Skeletal muscle satellite cell (primary cell): Measurements from ENCODE around the gene GPR143.
"Not testable (repeated sequence)": the region's sequence is repeated elsewhere in the genome, so short reads cannot be mapped to it uniquely, and the experiment has no call there.

Source experiments
- H3K27me3 ChIP-seq: 2 replicates; pipeline ENCODE4 v1.7.0; 2013; ENCODE audit warnings: low read length; ENCODE audit not compliant: control insufficient read depth, insufficient read depth
- H3K36me3 ChIP-seq: 2 replicates; pipeline ENCODE4 v1.7.0; 2013; ENCODE audit warnings: mild to moderate bottlenecking, control low read depth, low read length; ENCODE audit not compliant: insufficient read depth
- H3K4me1 ChIP-seq: 2 replicates; pipeline ENCODE4 v1.7.0; 2013; ENCODE audit warnings: low read length; ENCODE audit not compliant: control insufficient read depth, insufficient read depth
- H3K4me2 ChIP-seq: 2 replicates; pipeline ENCODE4 v1.7.0; 2013; ENCODE audit warnings: mild to moderate bottlenecking, low read length
- H3K4me3 ChIP-seq: 2 replicates; pipeline ENCODE4 v1.7.0; 2013; ENCODE audit warnings: low read length
- H3K9ac ChIP-seq: 2 replicates; pipeline ENCODE4 v1.7.0; 2013; ENCODE audit warnings: mild to moderate bottlenecking, low read depth, low read length, moderate library complexity
- H3K9me3 ChIP-seq: replicated peaks from 2 replicates; pipeline ENCODE4 v1.7.0; 2013; ENCODE audit warnings: mild to moderate bottlenecking, control low read depth, low read length

The GPR143 gene

DNA sequence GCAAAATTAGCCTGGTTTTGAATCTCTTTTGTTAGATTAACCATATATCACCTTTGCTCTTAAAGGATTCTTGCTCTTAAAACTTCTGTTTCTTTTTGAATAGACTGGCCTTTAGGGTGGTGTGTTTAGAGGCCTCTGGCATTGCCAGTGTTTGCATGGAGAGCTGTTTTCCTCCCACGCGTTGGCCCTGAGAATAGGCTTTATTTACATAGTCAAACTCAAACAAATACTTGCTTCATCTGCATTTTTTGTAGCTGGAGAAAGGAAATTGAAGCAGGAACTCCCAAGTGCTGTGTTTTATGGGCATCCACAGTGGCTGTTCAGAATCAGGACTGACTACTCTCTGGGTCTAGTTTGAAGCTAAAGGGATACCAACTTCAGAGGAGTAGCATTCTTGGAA is 23.3 kb upstream of the GPR143 start:
- no peaks in the 10 kb centered on the region for H3K4me1 ChIP-seq
- no peak overlapping the region for H3K9ac ChIP-seq
- no peak overlapping the region for H3K4me3 ChIP-seq
- no peaks in the 10 kb centered on the region for H3K36me3 ChIP-seq
- H3K27me3 ChIP-seq: peaks cover 31% of the 10 kb centered on the region
- peaks cover 5% of the 10 kb centered on the region for H3K9me3 ChIP-seq
- H3K4me2 ChIP-seq: no peak overlapping the region

- Histone ChIP-seq H3K4me2 (peak overlapping the region; percentile 66), H3K4me3 (peak overlapping the region; percentile 51), H3K9ac (no peak overlapping the region), H3K9me3 (peaks cover 5% of the 10 kb centered on the region), H3K27me3 (peaks cover 31% of the 10 kb centered on the region), H3K36me3 (no peaks in the 10 kb centered on the region), H3K4me1 (no peaks in the 10 kb centered on the region)
These were observed 21.4 kb upstream of the GPR143 start for GRCh38 chrX:9786798-9787635.

- H3K27me3 ChIP-seq: peaks cover 31% of the 10 kb centered on the region
- H3K9ac ChIP-seq: no peak within 1 kb of the TSS
- H3K4me2 ChIP-seq: peak within 1 kb of the TSS; percentile 66
- H3K9me3 ChIP-seq: peaks cover 5% of the 10 kb centered on the region
- peak within 1 kb of the TSS; percentile 51 for H3K4me3 ChIP-seq
- H3K36me3 ChIP-seq: no peaks in the 10 kb centered on the region
- no peaks in the 10 kb centered on the region for H3K4me1 ChIP-seq
These were observed 20.5 kb upstream of the GPR143 start, which contains the start of gene SHROOM2 for GRCh38 chrX:9785944-9786797. TSS of gene SHROOM2 (plus strand) at chrX:9786429. CDS start at chrX:9786546, 117 bp downstream.

DNA sequence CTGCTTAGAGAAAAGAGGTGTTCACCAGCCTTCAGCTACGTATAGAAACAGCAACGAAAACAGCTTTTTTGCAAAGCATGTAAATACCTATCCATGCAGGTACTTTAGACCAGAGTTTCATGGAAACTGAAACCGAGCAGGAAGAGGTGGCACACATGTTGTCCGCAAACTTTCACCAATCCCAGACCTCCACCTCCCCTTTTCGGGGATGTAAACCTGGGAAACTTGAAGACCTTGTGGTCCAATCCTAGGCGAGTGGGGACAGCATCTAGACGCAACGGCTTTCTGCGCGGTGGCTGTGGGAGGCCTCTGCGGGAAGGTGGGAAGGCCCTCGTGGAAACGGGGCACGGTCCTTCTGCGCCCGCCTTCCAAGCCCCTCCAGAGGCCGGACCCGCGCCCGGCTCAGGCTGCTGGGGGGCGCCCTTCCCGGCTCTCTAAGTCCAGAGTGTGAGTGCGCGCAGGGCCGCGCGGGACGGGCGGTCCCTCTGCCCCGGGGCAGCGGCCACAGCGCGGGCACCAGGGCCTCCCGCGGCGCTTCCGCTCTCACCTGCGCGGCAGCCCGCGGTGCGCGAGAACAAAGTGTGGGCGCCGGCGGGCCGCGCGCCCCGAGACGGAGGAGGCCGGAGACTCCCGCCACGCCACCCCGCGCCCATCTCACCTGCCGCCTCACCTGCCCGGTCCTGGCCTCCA is 19.8 kb upstream of the GPR143 start:
- Histone ChIP-seq H3K36me3 (no peaks in the 10 kb centered on the region), H3K9me3 (peaks cover 5% of the 10 kb centered on the region), H3K4me2 (peak overlapping the region; percentile 11), H3K4me1 (no peaks in the 10 kb centered on the region), H3K9ac (no peak overlapping the region), H3K27me3 (peaks cover 31% of the 10 kb centered on the region), H3K4me3 (no peak overlapping the region)

GRCh38 chrX:9784332-9784731 is 18.7 kb upstream of the GPR143 start:
- Histone ChIP-seq H3K27me3 (peaks cover 31% of the 10 kb centered on the region), H3K9me3 (peaks cover 5% of the 10 kb centered on the region), H3K36me3 (no peaks in the 10 kb centered on the region)

GRCh38 chrX:9781941-9782340 is 16.3 kb upstream of the GPR143 start:
- Histone ChIP-seq H3K9me3 (peaks cover 5% of the 10 kb centered on the region), H3K27me3 (peaks cover 13% of the 10 kb centered on the region), H3K36me3 (no peaks in the 10 kb centered on the region), H3K4me2 (no peak overlapping the region), H3K9ac (no peak overlapping the region), H3K4me3 (no peak overlapping the region), H3K4me1 (no peaks in the 10 kb centered on the region)

More at GRCh38 chrX:9784332-9784731, 18.7 kb upstream of the GPR143 start:
- H3K9ac ChIP-seq: no peak overlapping the region
- H3K4me1 ChIP-seq: no peaks in the 10 kb centered on the region
- no peak overlapping the region for H3K4me3 ChIP-seq
- no peak overlapping the region for H3K4me2 ChIP-seq

- no peak overlapping the region for H3K9ac ChIP-seq
- H3K4me2 ChIP-seq: no peak overlapping the region
- H3K27me3 ChIP-seq: no peaks in the 10 kb centered on the region
- H3K9me3 ChIP-seq: no peaks in the 10 kb centered on the region
- no peaks in the 10 kb centered on the region for H3K36me3 ChIP-seq
- no peaks in the 10 kb centered on the region for H3K4me1 ChIP-seq
- no peak overlapping the region for H3K4me3 ChIP-seq
These were observed 10.3 kb upstream of the GPR143 start for GRCh38 chrX:9775930-9776329.

- Histone ChIP-seq H3K27me3 (no peaks in the 10 kb centered on the region), H3K4me1 (no peaks in the 10 kb centered on the region), H3K4me3 (no peak overlapping the region), H3K9ac (no peak overlapping the region), H3K36me3 (no peaks in the 10 kb centered on the region), H3K4me2 (no peak overlapping the region), H3K9me3 (no peaks in the 10 kb centered on the region)
These were observed 7.3 kb upstream of the GPR143 start for GRCh38 chrX:9772943-9773342.

GRCh38 chrX:9770319-9770718 is 4.7 kb upstream of the GPR143 start:
- Histone ChIP-seq H3K27me3 (peaks cover 3% of the 10 kb centered on the region), H3K4me2 (no peak overlapping the region), H3K4me3 (no peak overlapping the region), H3K4me1 (no peaks in the 10 kb centered on the region), H3K36me3 (no peaks in the 10 kb centered on the region), H3K9ac (no peak overlapping the region), H3K9me3 (no peaks in the 10 kb centered on the region)

GRCh38 chrX:9768321-9768839 is 2.7 kb upstream of the GPR143 start:
- H3K9me3 ChIP-seq, H3K9ac ChIP-seq, H3K4me1 ChIP-seq, H3K36me3 ChIP-seq, H3K27me3 ChIP-seq, H3K4me3 ChIP-seq, H3K4me2 ChIP-seq: not testable (repeated sequence)

DNA sequence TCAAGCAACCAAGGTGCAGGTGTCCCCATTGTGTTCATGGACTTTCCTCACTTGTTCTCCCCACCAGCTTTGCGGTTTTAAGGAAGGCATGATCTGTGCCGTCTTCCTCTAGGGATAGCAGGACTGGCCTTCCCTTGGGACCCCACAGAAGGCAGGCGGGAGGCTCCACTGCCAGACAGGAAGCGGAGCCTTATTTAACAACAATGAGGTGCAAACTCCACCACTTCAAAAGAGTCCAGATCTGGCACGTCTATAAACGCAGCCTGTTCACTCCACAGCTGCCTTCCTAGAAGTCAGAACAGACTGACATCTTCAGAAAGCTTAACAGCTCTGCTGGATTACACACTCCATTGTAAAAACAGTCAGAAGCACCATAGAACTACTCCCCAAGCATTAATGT is 1.7 kb upstream of the GPR143 start:
- H3K4me1 ChIP-seq: no peaks in the 10 kb centered on the region
- no peak overlapping the region for H3K4me2 ChIP-seq
- H3K9ac ChIP-seq: no peak overlapping the region
- H3K27me3 ChIP-seq: peaks cover 6% of the 10 kb centered on the region
- no peaks in the 10 kb centered on the region for H3K36me3 ChIP-seq
- no peak overlapping the region for H3K4me3 ChIP-seq
- H3K9me3 ChIP-seq: no peaks in the 10 kb centered on the region
